Immature natural killer cell (primary cell): ENCODE measurements around the gene FAM184A. TPM values are rescaled to one million over a fixed set of nuclear protein-coding genes. Genes with fewer than 3 reads are reported as not detected.
"Not testable (repeated sequence)": the region's sequence is repeated elsewhere in the genome, so short reads cannot be mapped to it uniquely, and the experiment has no call there.

Source experiments
- DNase-seq, 3 donors: peaks; one replicate each; pipeline ENCODE4 v3.0.0; 2022; ENCODE audit warnings: mixed read lengths in 1 of 3
- H3K27ac Mint-ChIP-seq, 6 donors: one replicate each; pipeline ENCODE4 v1.8.0; 2020; ENCODE audit warnings: mixed read lengths in 6 of 6, mild to moderate bottlenecking in 5 of 6, inconsistent platforms in 4 of 6, moderate library complexity in 3 of 6
- H3K27me3 Mint-ChIP-seq, 3 donors: one replicate each; pipeline ENCODE4 v1.8.0; 2020 to 2021; ENCODE audit warnings: low read depth in 3 of 3, mild to moderate bottlenecking in 3 of 3, mixed read lengths in 3 of 3, moderate library complexity in 3 of 3, inconsistent platforms in 1 of 3
- H3K36me3 Mint-ChIP-seq, 3 donors: one replicate each; pipeline ENCODE4 v1.8.0; 2020; ENCODE audit warnings: mixed read lengths in 3 of 3, inconsistent platforms in 2 of 3, mild to moderate bottlenecking in 2 of 3
- H3K4me1 Mint-ChIP-seq, 2 donors: one replicate each; pipeline ENCODE4 v1.8.0; 2020; ENCODE audit warnings: inconsistent platforms in 2 of 2, mild to moderate bottlenecking in 2 of 2, mixed read lengths in 2 of 2, moderate library complexity in 1 of 2
- H3K4me3 Mint-ChIP-seq, 5 donors: one replicate each; pipeline ENCODE4 v1.8.0; 2020; ENCODE audit warnings: mild to moderate bottlenecking in 5 of 5, mixed read lengths in 5 of 5, inconsistent platforms in 3 of 5, moderate library complexity in 3 of 5
- H3K9me3 Mint-ChIP-seq, 6 donors: one replicate each; pipeline ENCODE4 v1.8.0; 2020; ENCODE audit warnings: mild to moderate bottlenecking in 6 of 6, mixed read lengths in 6 of 6, inconsistent platforms in 4 of 6, moderate library complexity in 3 of 6
- polyA plus RNA-seq, 3 donors: library from polyadenylated mRNA; unstranded; fragments of 300-500 nt; fragmentation: Illumina TruSeq; gene quantifications; one replicate each; pipeline ENCODE4 v1.2.3, GENCODE V29; 2021

Gene FAM184A
- polyA plus RNA-seq, 3 donors from 2014 or later: 0.13 TPM; not detected in 2

DNA sequence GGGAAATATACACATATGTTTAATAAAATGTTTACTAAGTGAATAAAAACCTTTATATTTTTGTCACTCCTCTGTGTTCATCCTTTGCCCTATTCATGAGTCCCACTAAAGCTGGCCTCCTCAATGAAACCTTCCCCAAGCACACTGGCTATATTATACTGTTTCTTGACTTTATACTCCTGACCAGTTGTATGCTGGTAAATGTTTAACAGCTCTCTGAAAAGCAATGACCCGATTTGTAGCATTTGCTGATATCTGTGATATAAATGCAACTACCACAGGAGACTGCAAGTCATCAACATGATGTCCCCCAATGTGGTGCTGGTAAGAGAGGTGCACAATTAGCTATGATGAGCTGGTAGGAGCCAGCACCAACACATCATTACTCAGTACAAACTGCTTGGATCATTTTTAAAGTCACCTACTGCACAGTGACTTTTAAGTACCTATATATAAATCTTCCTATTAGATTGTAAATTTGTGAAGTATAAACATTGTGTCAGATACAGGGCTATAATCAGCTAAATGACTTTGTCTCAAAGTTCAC, 78.9 kb downstream of the FAM184A start:
- peaks cover 0 to 6% (median 2%) of the 10 kb centered on the region in 3 donors for H3K27me3 Mint-ChIP-seq
- H3K4me1 Mint-ChIP-seq: no peaks in the 10 kb centered on the region
- no peak overlapping the region for H3K27ac Mint-ChIP-seq
- H3K9me3 Mint-ChIP-seq: no peaks in the 10 kb centered on the region
- no peaks in the 10 kb centered on the region for H3K36me3 Mint-ChIP-seq
- H3K4me3 Mint-ChIP-seq: no peak overlapping the region
- DNase-seq: no peak

DNA sequence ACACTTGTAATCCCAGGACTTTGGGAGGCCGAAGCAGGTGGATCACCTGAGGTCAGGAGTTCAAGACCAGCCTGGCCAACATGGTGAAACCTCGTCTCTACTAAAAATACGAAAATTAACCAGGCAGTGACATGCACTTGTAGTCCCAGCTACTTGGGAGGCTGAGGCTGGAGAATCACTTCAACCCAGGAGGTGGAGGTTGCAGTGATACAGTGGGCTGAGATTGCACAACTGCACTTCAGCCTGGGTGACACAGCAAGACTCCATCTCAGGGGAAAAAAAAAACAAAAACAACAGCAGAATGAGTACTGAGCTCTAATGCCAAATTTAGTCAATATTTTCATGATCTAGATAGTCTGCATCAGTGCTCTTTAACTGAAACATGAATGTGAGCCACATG, 81.0 kb downstream of the FAM184A start:
- not testable (repeated sequence) for H3K27ac Mint-ChIP-seq, H3K4me3 Mint-ChIP-seq, H3K27me3 Mint-ChIP-seq, DNase-seq, H3K9me3 Mint-ChIP-seq, H3K36me3 Mint-ChIP-seq, H3K4me1 Mint-ChIP-seq

DNA sequence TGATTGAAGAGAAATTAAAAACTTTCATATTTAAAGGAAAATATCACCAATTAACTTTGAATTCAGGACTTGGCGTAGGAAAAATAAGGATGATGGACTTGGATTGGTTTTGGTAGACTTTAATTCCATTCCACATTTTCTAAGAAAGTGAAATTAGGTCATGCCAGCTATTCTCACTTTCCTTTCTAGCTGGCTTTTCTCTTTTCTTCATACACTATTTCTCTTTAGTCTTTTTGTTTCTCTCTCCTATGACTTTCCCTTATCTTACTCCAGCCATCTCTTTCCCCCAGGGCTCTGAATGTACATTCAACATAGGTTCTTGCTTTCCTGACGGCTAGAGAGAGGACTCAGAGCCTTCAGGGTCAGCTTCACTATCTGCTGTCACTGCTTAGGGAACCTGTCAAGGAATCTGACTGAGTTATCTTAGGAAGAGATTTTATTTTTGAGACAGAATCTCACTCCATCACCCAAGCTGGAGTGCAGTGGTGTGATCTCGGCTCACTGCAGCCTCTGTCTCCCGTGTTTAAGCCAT, 82.1 kb downstream of the FAM184A start:
- Mint-ChIP-seq H3K4me1 (no peaks in the 10 kb centered on the region), H3K4me3 (no peak overlapping the region), H3K9me3 (no peaks in the 10 kb centered on the region), H3K27me3 (peaks cover 0 to 6% (median 2%) of the 10 kb centered on the region in 3 donors), H3K27ac (no peak overlapping the region), H3K36me3 (peaks cover 0 to 2% (median 0%) of the 10 kb centered on the region in 3 donors)
- DNase-seq: no peak

DNA sequence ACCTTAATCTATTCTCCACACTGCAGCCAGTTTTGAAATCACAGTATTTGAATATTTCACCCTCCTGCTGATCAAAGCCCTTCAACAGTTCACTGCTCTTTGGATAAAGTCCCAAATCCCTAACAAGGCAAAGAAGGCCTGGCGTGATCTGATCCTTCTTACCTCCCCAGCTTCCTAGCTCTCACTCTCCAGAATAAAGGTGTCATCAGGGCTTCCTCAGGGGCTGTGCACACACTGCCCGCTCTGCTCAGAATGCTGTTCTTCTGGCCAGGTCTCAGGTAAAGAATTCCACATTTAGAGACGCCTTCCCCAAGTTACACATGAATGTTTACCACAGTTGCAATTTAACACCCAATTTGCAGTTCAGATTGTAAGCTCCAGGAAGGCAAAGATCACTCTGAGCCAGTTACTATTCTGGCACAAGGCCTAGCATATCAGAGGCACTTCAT, 84.6 kb downstream of the FAM184A start:
- H3K27me3 Mint-ChIP-seq: peaks cover 0 to under 1% (median 0%) of the 10 kb centered on the region in 3 donors
- no peak for DNase-seq
- no peak overlapping the region for H3K27ac Mint-ChIP-seq
- no peaks in the 10 kb centered on the region for H3K9me3 Mint-ChIP-seq
- H3K36me3 Mint-ChIP-seq: peaks cover 0 to 3% (median 0%) of the 10 kb centered on the region in 3 donors
- H3K4me1 Mint-ChIP-seq: no peaks in the 10 kb centered on the region
- H3K4me3 Mint-ChIP-seq: no peak overlapping the region

- Mint-ChIP-seq H3K27me3 (no peaks in the 10 kb centered on the region), H3K4me3 (no peak overlapping the region), H3K36me3 (peaks cover 0 to 3% (median 0%) of the 10 kb centered on the region in 3 donors), H3K9me3 (no peaks in the 10 kb centered on the region), H3K27ac (no peak overlapping the region), H3K4me1 (no peaks in the 10 kb centered on the region)
- DNase-seq: no peak
Observed at GRCh38 chr6:118993358-118993757, 85.1 kb downstream of the FAM184A start.

DNA sequence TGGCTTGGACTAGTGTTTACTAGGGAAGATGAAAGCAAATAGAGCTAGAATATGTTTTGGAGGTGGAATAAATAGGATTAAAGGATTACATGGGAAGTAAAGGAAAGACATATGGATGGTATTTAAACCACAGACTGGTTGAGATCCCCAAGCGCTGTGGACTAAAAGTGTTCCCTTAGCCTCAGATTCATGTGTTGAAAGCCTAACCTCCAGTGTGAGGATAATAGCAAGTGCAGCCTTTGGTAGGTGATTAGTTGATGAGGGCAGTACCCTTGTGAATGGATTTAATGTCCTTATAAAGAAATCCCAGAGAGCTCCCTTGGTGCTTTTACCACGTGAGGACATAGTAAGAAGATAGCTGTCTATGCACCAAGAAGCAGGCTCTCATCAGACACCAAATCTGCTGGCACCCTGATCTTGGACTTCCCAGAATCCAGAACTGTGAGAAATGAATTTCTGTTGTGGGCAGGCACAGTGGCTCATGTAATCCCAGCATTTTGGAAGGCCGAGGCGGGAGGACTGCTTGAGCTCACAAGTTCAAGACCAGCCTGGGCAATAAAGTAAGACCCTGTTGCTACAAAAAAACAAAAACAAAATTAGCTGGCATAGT, 86.2 kb downstream of the FAM184A start:
- Mint-ChIP-seq H3K4me1 (no peaks in the 10 kb centered on the region), H3K9me3 (no peaks in the 10 kb centered on the region), H3K27ac (no peak overlapping the region)

DNA sequence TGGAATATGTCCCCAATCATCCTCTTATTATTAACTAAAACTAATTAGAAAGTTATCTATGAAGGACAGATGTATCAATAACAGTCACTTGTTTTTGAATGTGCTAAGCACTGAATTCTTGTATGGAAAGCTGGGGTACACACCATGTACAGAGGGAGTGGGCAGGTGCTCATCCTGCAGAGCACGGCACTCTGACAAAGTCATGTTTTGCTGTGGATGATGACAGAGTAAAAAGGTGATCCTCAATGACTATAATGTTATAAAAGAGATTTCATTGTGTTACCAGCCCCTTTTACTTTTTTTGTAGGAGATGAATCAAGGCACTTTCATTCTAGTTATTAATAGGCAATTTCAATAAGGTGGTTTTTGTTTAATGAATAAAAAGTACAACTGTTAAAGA, 92.2 kb downstream of the FAM184A start:
- Mint-ChIP-seq H3K9me3 (no peaks in the 10 kb centered on the region), H3K4me3 (no peak overlapping the region), H3K4me1 (no peaks in the 10 kb centered on the region), H3K27ac (no peak overlapping the region), H3K27me3 (no peaks in the 10 kb centered on the region), H3K36me3 (peaks cover 0 to under 1% (median 0%) of the 10 kb centered on the region in 3 donors)
- DNase-seq: no peak

More for the DNA sequence above, 86.2 kb downstream of the FAM184A start:
- DNase-seq: no peak
- Mint-ChIP-seq H3K36me3 (peaks cover 0 to 3% (median 0%) of the 10 kb centered on the region in 3 donors), H3K27me3 (no peaks in the 10 kb centered on the region), H3K4me3 (no peak overlapping the region)

- H3K4me1 Mint-ChIP-seq: no peaks in the 10 kb centered on the region
- no peak overlapping the region for H3K4me3 Mint-ChIP-seq
- H3K27ac Mint-ChIP-seq: no peak overlapping the region
- no peak for DNase-seq
- no peaks in the 10 kb centered on the region for H3K36me3 Mint-ChIP-seq
- H3K9me3 Mint-ChIP-seq: no peaks in the 10 kb centered on the region
- no peaks in the 10 kb centered on the region for H3K27me3 Mint-ChIP-seq
Observed at GRCh38 chr6:118985123-118985830, 93.2 kb downstream of the FAM184A start.

DNA sequence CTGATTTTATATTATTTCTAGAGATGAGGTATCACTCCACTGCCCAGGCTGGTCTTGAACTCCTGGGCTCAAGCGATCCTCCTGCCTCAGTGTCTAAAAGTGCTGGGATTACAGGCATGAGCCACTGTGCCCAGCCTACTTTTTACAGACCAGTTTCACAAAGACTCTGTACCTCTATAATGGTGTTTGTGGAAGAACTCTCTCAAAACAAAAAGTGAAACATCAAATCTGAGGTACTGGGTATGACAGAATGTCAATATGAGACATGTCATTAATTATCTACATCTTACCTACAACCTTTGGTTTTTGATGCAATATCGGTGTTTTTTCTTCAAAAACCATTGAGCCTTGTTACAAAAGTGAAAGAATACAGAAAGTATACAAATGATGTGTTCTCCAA, 94.1 kb downstream of the FAM184A start:
- no peak overlapping the region for H3K4me3 Mint-ChIP-seq
- H3K27ac Mint-ChIP-seq: no peak overlapping the region
- no peak for DNase-seq
- no peaks in the 10 kb centered on the region for H3K27me3 Mint-ChIP-seq
- H3K4me1 Mint-ChIP-seq: no peaks in the 10 kb centered on the region
- no peaks in the 10 kb centered on the region for H3K36me3 Mint-ChIP-seq
- H3K9me3 Mint-ChIP-seq: no peaks in the 10 kb centered on the region

GRCh38 chr6:118982575-118982911, 95.9 kb downstream of the FAM184A start:
- Mint-ChIP-seq H3K9me3 (no peaks in the 10 kb centered on the region), H3K27ac (no peak overlapping the region), H3K4me1 (no peaks in the 10 kb centered on the region), H3K27me3 (no peaks in the 10 kb centered on the region), H3K4me3 (no peak overlapping the region), H3K36me3 (no peaks in the 10 kb centered on the region)
- no peak for DNase-seq

DNA sequence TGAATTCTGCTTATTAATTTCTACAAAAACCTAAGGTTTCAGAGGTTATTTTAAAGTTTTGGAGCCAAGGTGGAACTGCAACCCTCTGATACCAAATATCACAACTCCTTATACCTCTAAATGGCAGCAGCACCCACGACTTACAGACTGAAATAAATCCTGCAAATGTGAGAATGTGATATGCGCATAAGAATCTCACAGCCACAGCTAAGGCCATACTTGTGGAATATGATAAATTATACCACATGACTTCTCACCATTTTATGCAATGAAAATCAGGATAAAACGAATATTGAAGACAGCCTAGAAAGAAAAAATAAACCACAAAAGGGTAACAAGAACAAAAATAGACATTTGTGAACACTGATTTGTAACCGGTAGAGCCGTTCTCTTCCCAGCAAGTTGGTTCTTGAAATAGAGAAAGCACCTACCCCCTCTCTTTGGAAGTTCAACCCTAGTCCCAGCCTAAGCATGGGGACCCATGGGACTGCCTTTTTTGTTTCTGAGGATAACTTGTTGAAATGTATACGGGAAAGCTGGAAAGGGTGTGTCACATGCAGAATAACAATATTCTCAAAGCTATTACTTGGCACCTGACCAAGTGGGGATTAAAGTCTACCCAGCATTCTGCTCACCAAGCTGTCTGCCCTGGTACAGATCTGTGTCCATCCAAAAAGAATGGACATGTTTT, 96.4 kb downstream of the FAM184A start:
- no peaks in the 10 kb centered on the region for H3K9me3 Mint-ChIP-seq
- H3K27me3 Mint-ChIP-seq: no peaks in the 10 kb centered on the region
- no peak for DNase-seq
- H3K4me1 Mint-ChIP-seq: no peaks in the 10 kb centered on the region
- no peaks in the 10 kb centered on the region for H3K36me3 Mint-ChIP-seq
- no peak overlapping the region for H3K4me3 Mint-ChIP-seq
- no peak overlapping the region for H3K27ac Mint-ChIP-seq

- peaks cover 0 to 2% (median 0%) of the 10 kb centered on the region in 3 donors for H3K27me3 Mint-ChIP-seq
- no peaks in the 10 kb centered on the region for H3K36me3 Mint-ChIP-seq
- H3K4me1 Mint-ChIP-seq: no peaks in the 10 kb centered on the region
- no peak overlapping the region for H3K27ac Mint-ChIP-seq
- H3K9me3 Mint-ChIP-seq: no peaks in the 10 kb centered on the region
- no peak for DNase-seq
- no peak overlapping the region for H3K4me3 Mint-ChIP-seq
Observed at GRCh38 chr6:118980063-118980462, 98.4 kb downstream of the FAM184A start.

- Mint-ChIP-seq H3K4me1 (no peaks in the 10 kb centered on the region), H3K9me3 (no peaks in the 10 kb centered on the region), H3K36me3 (no peaks in the 10 kb centered on the region), H3K27me3 (peaks cover 0 to 3% (median 2%) of the 10 kb centered on the region in 3 donors), H3K27ac (no peak overlapping the region), H3K4me3 (no peak overlapping the region)
- DNase-seq: no peak
Observed at GRCh38 chr6:118974790-118975189, 103.7 kb downstream of the FAM184A start.

- Mint-ChIP-seq H3K4me1 (no peaks in the 10 kb centered on the region), H3K36me3 (no peaks in the 10 kb centered on the region), H3K9me3 (no peaks in the 10 kb centered on the region), H3K4me3 (no peak overlapping the region), H3K27me3 (peaks cover 0 to 3% (median 2%) of the 10 kb centered on the region in 3 donors), H3K27ac (no peak overlapping the region)
- no peak for DNase-seq
Observed at GRCh38 chr6:118971682-118972081, 106.8 kb downstream of the FAM184A start.
